ENCODE results near the gene REEP5.
"Not testable (repeated sequence)": the region's sequence is repeated elsewhere in the genome, so short reads cannot be mapped to it uniquely, and the experiment has no call there.

Gene REEP5

GRCh38 chr5:112921833-112922817 lies at the start of gene REEP5:
Gene REEP5, minus strand, starts transcription at chr5:112922227. Its CDS starts 37 bp downstream, at chr5:112922190.
- DNase-seq (ENCODE audit: low read depth in 2 of 2): peak; percentile 76 to 82

GRCh38 chr5:112971276-112971675 lies 49.2 kb upstream of the REEP5 start:
- no peak for DNase-seq (ENCODE audit: low read depth in 2 of 2)

- no peak for DNase-seq (ENCODE audit: low read depth in 2 of 2)
These were observed 46.5 kb upstream of the REEP5 start for GRCh38 chr5:112968411-112969106.

GRCh38 chr5:112967520-112968083 lies 45.6 kb upstream of the REEP5 start:
- DNase-seq (ENCODE audit: low read depth in 2 of 2): no peak

GRCh38 chr5:112965733-112966306 lies 43.8 kb upstream of the REEP5 start:
- DNase-seq (ENCODE audit: low read depth in 2 of 2): no peak

GRCh38 chr5:112963374-112963733 lies 41.3 kb upstream of the REEP5 start:
- not testable (repeated sequence) for DNase-seq (ENCODE audit: low read depth in 2 of 2)

GRCh38 chr5:112960863-112961504 lies 39.0 kb upstream of the REEP5 start:
- DNase-seq (ENCODE audit: low read depth in 2 of 2): no peak

- DNase-seq (ENCODE audit: low read depth in 2 of 2): no peak
These were observed 38.3 kb upstream of the REEP5 start for GRCh38 chr5:112960315-112960714.

GRCh38 chr5:112959872-112960271 lies 37.8 kb upstream of the REEP5 start:
- not testable (repeated sequence) for DNase-seq (ENCODE audit: low read depth in 2 of 2)

GRCh38 chr5:112958093-112959088 lies 36.4 kb upstream of the REEP5 start:
- DNase-seq (ENCODE audit: low read depth in 2 of 2): no peak

GRCh38 chr5:112957036-112957808 lies 35.2 kb upstream of the REEP5 start:
- no peak for DNase-seq (ENCODE audit: low read depth in 2 of 2)

GRCh38 chr5:112956606-112957005 lies 34.6 kb upstream of the REEP5 start:
- DNase-seq (ENCODE audit: low read depth in 2 of 2): no peak

GRCh38 chr5:112951124-112951702 lies 29.2 kb upstream of the REEP5 start:
- no peak for DNase-seq (ENCODE audit: low read depth in 2 of 2)

GRCh38 chr5:112948458-112948857 lies 26.4 kb upstream of the REEP5 start:
- no peak for DNase-seq (ENCODE audit: low read depth in 2 of 2)

- DNase-seq (ENCODE audit: low read depth in 2 of 2): no peak
These were observed 18.6 kb upstream of the REEP5 start for GRCh38 chr5:112940670-112941069.

GRCh38 chr5:112938286-112938685 lies 16.3 kb upstream of the REEP5 start:
- no peak for DNase-seq (ENCODE audit: low read depth in 2 of 2)

GRCh38 chr5:112935675-112936074 lies 13.6 kb upstream of the REEP5 start:
- no peak for DNase-seq (ENCODE audit: low read depth in 2 of 2)

GRCh38 chr5:112934366-112934663 lies 12.3 kb upstream of the REEP5 start:
- no peak for DNase-seq (ENCODE audit: low read depth in 2 of 2)

- no peak for DNase-seq (ENCODE audit: low read depth in 2 of 2)
These were observed 11.8 kb upstream of the REEP5 start for GRCh38 chr5:112933651-112934365.
